Activated CD4-positive, alpha-beta T cell treated with anti-CD3 and anti-CD28 coated beads for 36 hours (primary cell): ENCODE results near the gene PGM5. TPM values are rescaled to one million over a fixed set of nuclear protein-coding genes. Genes with fewer than 3 reads are reported as not detected.

ENCODE experiments used
- ATAC-seq: fragments of 200-7000 bp; cut with Tn5 transposase; one replicate; pipeline ENCODE4 v1.10.0; 2021; ENCODE audit warnings: mild to moderate bottlenecking, moderate library complexity
- CTCF ChIA-PET: fragments of 350-600 bp; sonication (Branson Sonifier 250); formaldehyde crosslinking; loops from one replicate; lab custom pipeline; 2021; ENCODE audit warnings: antibody characterized with exemption; lab: Charles Lee
- POLR2A ChIA-PET: fragments of 350-600 bp; sonication (Branson Sonifier 250); formaldehyde crosslinking; loops from one replicate; lab custom pipeline; 2021; ENCODE audit warnings: antibody characterized with exemption, inconsistent platforms; lab: Charles Lee
- DNase-seq: peaks from one replicate; pipeline ENCODE4 v3.0.0-alpha.2; 2020
- H3K27ac Mint-ChIP-seq: one replicate; pipeline ENCODE4 v1.8.0; 2021; ENCODE audit warnings: mixed read lengths
- H3K27me3 Mint-ChIP-seq: one replicate; pipeline ENCODE4 v1.8.0; 2021; ENCODE audit warnings: mixed read lengths
- H3K36me3 Mint-ChIP-seq: one replicate; pipeline ENCODE4 v1.8.0; 2021; ENCODE audit warnings: low read depth, mixed read lengths
- H3K4me1 Mint-ChIP-seq: one replicate; pipeline ENCODE4 v1.8.0; 2021; ENCODE audit warnings: mixed read lengths
- H3K4me3 Mint-ChIP-seq: one replicate; pipeline ENCODE4 v1.8.0; 2021; ENCODE audit warnings: mild to moderate bottlenecking, moderate library complexity, mixed read lengths
- H3K9me3 Mint-ChIP-seq: one replicate; pipeline ENCODE4 v1.8.0; 2021; ENCODE audit warnings: low read depth, mixed read lengths
- intact Hi-C, 2 experiments: fragments of 100-400 bp; cut with DNase I in 1 of 2; cut with micrococcal nuclease in 1 of 2; formaldehyde crosslinking; loops; one replicate each; pipeline versions ENCODE4 v1.14.2 to v1.15.1; 2022 to 2024; cut with DNase I, micrococcal nuclease
- total RNA-seq, 2 experiments: library from RNA; stranded (reverse); gene quantifications; one replicate each; pipeline ENCODE4 v1.2.3, GENCODE V29; 2021

PGM5 gene
- total RNA-seq, 2 experiments from 2014 or later: not detected

DNA sequence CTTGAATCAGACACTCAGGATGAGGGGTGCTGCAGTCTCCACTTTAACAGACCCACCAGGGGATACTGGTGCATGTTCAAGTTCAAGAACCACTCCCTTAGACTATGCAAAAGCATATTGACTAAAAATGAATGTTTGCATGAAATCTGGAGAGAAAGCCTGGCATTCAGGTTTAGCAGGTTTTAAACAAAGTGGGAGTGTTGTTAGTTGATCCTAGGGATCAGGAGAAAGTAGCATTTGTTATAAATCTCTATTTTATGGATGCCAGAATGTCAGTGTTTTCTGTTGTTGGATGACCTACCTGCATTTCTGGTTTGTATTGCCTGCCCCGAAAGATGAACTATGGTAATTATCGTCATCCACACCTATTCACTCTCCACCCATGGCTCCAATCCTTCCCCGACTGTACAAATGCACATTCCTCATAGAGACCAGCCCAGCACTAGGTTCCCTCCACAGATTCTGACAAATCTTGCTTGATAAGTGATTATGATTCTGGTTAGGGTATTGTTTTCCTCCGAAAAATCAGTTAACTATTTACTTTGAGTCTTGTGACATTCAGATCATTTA lies 167.0 kb downstream of the PGM5 start:
- Mint-ChIP-seq H3K9me3 (no peaks in the 10 kb centered on the region), H3K4me3 (no peak overlapping the region), H3K4me1 (no peaks in the 10 kb centered on the region), H3K27me3 (peaks cover 17% of the 10 kb centered on the region), H3K36me3 (no peaks in the 10 kb centered on the region), H3K27ac (no peak overlapping the region)
- no peak for ATAC-seq
- ChIA-PET CTCF (no interaction called here), POLR2A (no interaction called here)
- intact Hi-C loops: no loop called here
- no peak for DNase-seq

GRCh38 chr9:68530618-68531017 lies 174.2 kb downstream of the PGM5 start:
- H3K9me3 Mint-ChIP-seq: no peaks in the 10 kb centered on the region
- POLR2A ChIA-PET: no interaction called here

DNA sequence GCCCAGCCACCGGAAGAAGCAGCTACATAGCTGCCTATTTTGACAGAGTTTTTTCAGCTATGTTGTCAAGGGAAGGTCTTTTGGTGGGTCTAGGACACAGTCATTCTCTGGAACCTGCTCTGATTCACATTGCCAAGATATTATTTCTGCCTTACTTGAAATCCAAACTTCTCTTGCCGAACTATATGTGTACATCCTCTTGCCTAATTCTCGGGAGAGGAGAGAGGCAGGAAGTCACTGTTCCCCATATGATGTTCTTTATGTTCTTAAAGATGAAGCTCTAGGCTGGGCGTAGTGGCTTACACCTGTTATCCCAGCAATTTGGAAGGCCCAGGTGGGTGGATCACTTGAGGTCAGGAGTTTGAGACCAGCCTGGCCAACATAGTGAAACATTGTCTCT lies 175.7 kb downstream of the PGM5 start:
- Mint-ChIP-seq H3K27ac (no peak overlapping the region), H3K4me1 (no peaks in the 10 kb centered on the region), H3K27me3 (peaks cover 5% of the 10 kb centered on the region), H3K9me3 (no peaks in the 10 kb centered on the region), H3K36me3 (no peaks in the 10 kb centered on the region), H3K4me3 (no peak overlapping the region)
- no peak for DNase-seq
- intact Hi-C loops: no loop called here
- CTCF ChIA-PET: no interaction called here
- POLR2A ChIA-PET: no interaction called here
- no peak for ATAC-seq

More at GRCh38 chr9:68530618-68531017, 174.2 kb downstream of the PGM5 start:
- Mint-ChIP-seq H3K27ac (no peak overlapping the region), H3K4me3 (no peak overlapping the region), H3K27me3 (peaks cover 5% of the 10 kb centered on the region), H3K4me1 (no peaks in the 10 kb centered on the region), H3K36me3 (no peaks in the 10 kb centered on the region)
- CTCF ChIA-PET: interaction anchor here (0.8 kb wide), 1 partner anchor 17 kb away, joined by 3 read pairs; no protein-coding TSS in a partner anchor
- ATAC-seq (no peak), DNase-seq (no peak)
- intact Hi-C loops: no loop called here

GRCh38 chr9:68533678-68534077 lies 177.3 kb downstream of the PGM5 start:
- ChIA-PET POLR2A (no interaction called here), CTCF (no interaction called here)
- Mint-ChIP-seq H3K27ac (no peak overlapping the region), H3K4me3 (no peak overlapping the region), H3K27me3 (peaks cover 3% of the 10 kb centered on the region), H3K9me3 (no peaks in the 10 kb centered on the region), H3K36me3 (no peaks in the 10 kb centered on the region), H3K4me1 (no peaks in the 10 kb centered on the region)
- ATAC-seq (no peak), DNase-seq (no peak)
- intact Hi-C loops: no loop called here

DNA sequence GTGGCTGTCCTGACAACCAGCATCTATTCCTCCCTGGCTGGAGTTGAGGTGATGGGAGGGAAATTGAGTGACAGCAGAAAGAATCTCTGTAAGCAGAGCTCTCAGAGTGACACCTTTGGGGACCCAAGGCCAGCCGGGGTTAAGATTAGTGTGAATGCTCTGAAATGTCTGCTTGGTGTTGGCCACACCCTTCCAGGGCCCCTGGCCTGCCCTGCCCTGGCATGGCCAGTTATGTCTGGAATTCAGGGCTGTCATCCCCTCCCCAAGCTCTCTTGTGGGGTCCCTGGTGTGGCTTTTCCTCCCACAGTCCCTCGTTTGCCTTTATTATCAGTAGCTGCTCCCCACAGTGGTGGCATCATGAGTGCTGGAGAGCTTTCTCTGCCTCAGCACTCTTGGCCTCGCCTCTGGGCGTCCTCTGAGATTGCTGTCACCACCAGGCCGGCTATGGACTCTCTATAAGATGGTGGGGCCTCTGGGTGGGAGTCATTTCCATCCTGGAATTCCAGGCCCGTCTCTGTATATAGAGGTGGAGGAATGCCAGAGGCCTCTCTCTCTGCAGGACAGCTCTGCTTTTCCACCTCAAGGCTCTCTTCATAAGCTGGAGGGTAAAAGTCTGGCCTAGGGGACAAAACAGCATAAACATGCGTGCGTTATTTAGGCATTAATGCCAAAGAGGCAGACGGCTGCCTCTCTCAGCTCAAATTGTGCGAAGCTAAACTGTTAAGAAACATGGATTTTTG lies 180.6 kb downstream of the PGM5 start:
- intact Hi-C loops: no loop called here
- Mint-ChIP-seq H3K36me3 (no peaks in the 10 kb centered on the region), H3K4me3 (no peak overlapping the region), H3K27ac (no peak overlapping the region), H3K27me3 (peaks cover 3% of the 10 kb centered on the region), H3K9me3 (no peaks in the 10 kb centered on the region), H3K4me1 (no peaks in the 10 kb centered on the region)
- POLR2A ChIA-PET: no interaction called here
- DNase-seq (no peak), ATAC-seq (no peak)
- CTCF ChIA-PET: interaction anchor here (1.0 kb wide), 1 partner anchor 23 kb away, joined by 3 read pairs; no protein-coding TSS in a partner anchor

DNA sequence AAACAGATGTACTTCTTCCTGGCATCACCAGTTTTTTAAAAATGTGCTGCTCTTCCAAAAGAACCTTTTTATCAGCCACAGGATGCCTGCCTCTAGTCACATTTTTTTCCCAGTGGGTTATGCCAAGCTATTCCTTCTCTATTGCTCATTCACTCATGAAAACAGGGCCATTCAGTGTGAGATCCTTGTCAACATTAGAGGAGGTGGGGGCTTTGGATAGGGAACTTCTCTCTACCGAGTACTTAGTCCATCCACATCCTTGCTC lies 181.1 kb downstream of the PGM5 start:
- H3K36me3 Mint-ChIP-seq: no peaks in the 10 kb centered on the region
- peaks cover 4% of the 10 kb centered on the region for H3K27me3 Mint-ChIP-seq
- no peak overlapping the region for H3K27ac Mint-ChIP-seq
- H3K9me3 Mint-ChIP-seq: no peaks in the 10 kb centered on the region
- no peaks in the 10 kb centered on the region for H3K4me1 Mint-ChIP-seq
- no peak overlapping the region for H3K4me3 Mint-ChIP-seq
- no peak for ATAC-seq
- no peak for DNase-seq
- ChIA-PET CTCF (interaction anchor here (1.0 kb wide), 1 partner anchor 23 kb away, joined by 3 read pairs; no protein-coding TSS in a partner anchor), POLR2A (no interaction called here)
- intact Hi-C loops: no loop called here

DNA sequence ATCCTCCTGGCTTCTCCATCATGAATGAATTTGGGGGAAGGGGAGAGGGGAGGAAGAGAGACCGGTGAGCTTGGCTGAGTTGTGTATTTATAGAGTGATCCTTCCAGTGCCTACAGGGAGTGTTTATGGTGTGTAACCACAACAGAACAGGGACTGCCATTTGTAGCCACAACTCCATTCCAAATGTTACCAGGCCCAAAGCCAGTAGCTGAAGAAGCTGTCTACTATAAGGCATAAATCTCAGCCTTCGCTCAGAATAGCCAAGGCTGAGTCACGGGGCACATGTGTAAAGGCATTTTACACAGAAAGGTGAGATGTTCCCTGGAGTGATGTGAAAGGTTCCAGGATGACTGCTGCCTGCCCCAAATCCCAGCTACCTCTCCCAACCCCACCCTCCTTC lies 181.8 kb downstream of the PGM5 start:
- Mint-ChIP-seq H3K9me3 (no peaks in the 10 kb centered on the region), H3K4me3 (no peak overlapping the region), H3K36me3 (no peaks in the 10 kb centered on the region), H3K27me3 (peaks cover 5% of the 10 kb centered on the region), H3K27ac (no peak overlapping the region), H3K4me1 (no peaks in the 10 kb centered on the region)
- no peak for DNase-seq
- intact Hi-C loops: no loop called here
- ChIA-PET POLR2A (no interaction called here), CTCF (interaction anchor here (1.4 kb wide), 1 partner anchor 30 kb away, joined by 4 read pairs; no protein-coding TSS in a partner anchor)
- ATAC-seq: no peak

DNA sequence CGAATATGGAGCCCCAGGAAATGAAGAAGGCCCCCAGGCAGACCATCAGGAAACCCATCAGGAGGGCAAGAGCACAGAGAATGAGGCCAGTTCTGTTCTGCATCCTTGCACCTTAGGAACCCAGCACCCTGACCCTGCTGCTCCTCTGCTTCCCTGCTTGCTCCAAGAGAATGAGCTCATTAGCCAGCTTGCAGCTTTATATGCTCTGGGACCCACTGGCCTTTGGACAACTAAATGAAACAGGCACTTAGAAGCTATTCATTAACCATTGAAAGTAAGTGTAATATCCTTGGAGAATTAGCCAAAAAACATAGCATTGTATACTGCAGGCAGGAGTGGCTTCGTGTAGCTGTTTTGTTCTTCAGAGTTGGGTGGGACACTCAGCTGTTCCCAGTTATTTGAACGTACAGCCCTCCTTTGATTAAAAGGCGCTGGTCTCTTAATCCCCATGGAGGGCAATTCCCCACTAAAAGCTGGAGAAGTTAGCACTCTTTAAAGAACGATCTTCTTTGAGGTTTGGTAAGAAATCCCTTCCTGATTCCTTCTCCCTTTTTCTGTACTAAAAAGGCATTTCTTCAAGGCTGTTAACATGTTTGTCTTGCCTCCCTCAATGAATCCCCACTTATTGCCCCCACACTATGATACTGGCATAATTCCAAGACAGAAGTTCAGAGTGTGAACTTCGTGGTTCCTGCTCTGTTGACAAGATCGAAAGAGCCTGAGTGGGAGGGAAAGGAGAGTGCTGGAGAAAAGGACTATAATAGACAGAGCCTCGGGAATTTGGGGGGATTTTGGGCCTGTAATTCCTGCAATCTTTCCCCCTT lies 184.5 kb downstream of the PGM5 start, which contains the start of gene TMEM252:
TSS of gene TMEM252 (minus strand) at position 172 of the 824 bp plus-strand sequence. CDS start at position 103, 69 bp downstream.
- Mint-ChIP-seq H3K4me3 (no peak within 1 kb of the TSS), H3K36me3 (no peaks in the 10 kb centered on the region), H3K4me1 (no peaks in the 10 kb centered on the region), H3K27ac (no peak within 1 kb of the TSS), H3K27me3 (peaks cover 10% of the 10 kb centered on the region), H3K9me3 (no peaks in the 10 kb centered on the region)
- no peak for ATAC-seq
- intact Hi-C loops: no loop called here
- POLR2A ChIA-PET: no interaction called here
- CTCF ChIA-PET: interaction anchor here (0.9 to 1.2 kb wide), 2 partner anchors 19 to 93 kb away, joined by 4 read pairs; no protein-coding TSS in a partner anchor
- no peak for DNase-seq

GRCh38 chr9:68541568-68541967 lies 185.2 kb downstream of the PGM5 start:
- ChIA-PET POLR2A (no interaction called here), CTCF (interaction anchor here (0.9 to 1.2 kb wide), 2 partner anchors 18 to 94 kb away, joined by 4 read pairs; no protein-coding TSS in a partner anchor)
- no peak overlapping the region for H3K4me3 Mint-ChIP-seq
- H3K27me3 Mint-ChIP-seq: peaks cover 10% of the 10 kb centered on the region
- no peak for ATAC-seq
- no peaks in the 10 kb centered on the region for H3K9me3 Mint-ChIP-seq
- no peak overlapping the region for H3K27ac Mint-ChIP-seq
- intact Hi-C loops: no loop called here
- H3K4me1 Mint-ChIP-seq: no peaks in the 10 kb centered on the region
- no peak for DNase-seq
- no peaks in the 10 kb centered on the region for H3K36me3 Mint-ChIP-seq

- DNase-seq (no peak), ATAC-seq (no peak)
- no peaks in the 10 kb centered on the region for H3K9me3 Mint-ChIP-seq
- ChIA-PET POLR2A (no interaction called here), CTCF (no interaction called here)
- H3K36me3 Mint-ChIP-seq: no peaks in the 10 kb centered on the region
- intact Hi-C loops: no loop called here
- H3K4me1 Mint-ChIP-seq: no peaks in the 10 kb centered on the region
- H3K27me3 Mint-ChIP-seq: peaks cover 10% of the 10 kb centered on the region
- no peak overlapping the region for H3K27ac Mint-ChIP-seq
- H3K4me3 Mint-ChIP-seq: no peak overlapping the region
Measured at GRCh38 chr9:68545033-68545705, 188.8 kb downstream of the PGM5 start.
